HEK293 (cell line): ENCODE results near the gene MBNL3.

ENCODE experiments used
- CTCF ChIP-seq: fragments of 450-650 bp; formaldehyde crosslinking; IDR thresholded peaks from 2 replicates; pipeline ENCODE4 v1.5.1; 2016; ENCODE audit warnings: missing biosample characterization, missing genetic modification characterization
- ZNF248 ChIP-seq: fragments of 450-650 bp; formaldehyde crosslinking; IDR thresholded peaks from 2 replicates; pipeline ENCODE4 v1.5.1; 2017; ENCODE audit warnings: missing biosample characterization, missing genetic modification characterization
- ZNF792 ChIP-seq: fragments of 450-650 bp; formaldehyde crosslinking; IDR thresholded peaks from 2 replicates; pipeline ENCODE4 v1.5.1; 2016; ENCODE audit warnings: missing biosample characterization, missing genetic modification characterization

- TF ChIP-seq ZNF248 (tag by site-specific recombination) (no peak), ZNF792 (tag by site-specific recombination) (no peak), CTCF (tag by site-specific recombination) (no peak)
Observed at GRCh38 chrX:132505116-132505515, 16.3 kb upstream of the MBNL3 start.
